KMS-11 (cell line): Measurements from ENCODE around the gene ADGRD1.
"Not testable (repeated sequence)": the region's sequence is repeated elsewhere in the genome, so short reads cannot be mapped to it uniquely, and the experiment has no call there.

Experiments
- H2AFZ ChIP-seq: fragments of 200-600 bp; sonication (generic); 2 replicates; pipeline ENCODE4 v1.6.1; 2016; ENCODE audit warnings: antibody characterized with exemption, mixed run types, low read depth
- H3K27ac ChIP-seq: fragments of 200-600 bp; sonication (generic); 2 replicates; pipeline ENCODE4 v1.6.1; 2016; ENCODE audit warnings: mild to moderate bottlenecking, mixed run types
- H3K27me3 ChIP-seq: fragments of 200-600 bp; sonication (generic); 2 replicates; pipeline ENCODE4 v1.6.1; 2017; ENCODE audit warnings: mild to moderate bottlenecking, low read depth, mixed run types, moderate library complexity; ENCODE audit not compliant: insufficient read depth
- H3K36me3 ChIP-seq: fragments of 200-600 bp; sonication (generic); 2 replicates; pipeline ENCODE4 v1.6.1; 2017; ENCODE audit warnings: mild to moderate bottlenecking, mixed run types; ENCODE audit not compliant: insufficient read depth
- H3K4me1 ChIP-seq: fragments of 200-600 bp; sonication (generic); 2 replicates; pipeline ENCODE4 v1.6.1; 2016; ENCODE audit warnings: mild to moderate bottlenecking, low read depth, mixed run types; ENCODE audit not compliant: poor library complexity, severe bottlenecking
- H3K4me2 ChIP-seq: fragments of 200-600 bp; sonication (generic); 2 replicates; pipeline ENCODE4 v1.7.0; 2016; ENCODE audit warnings: mild to moderate bottlenecking, mixed run types
- H3K4me3 ChIP-seq: fragments of 200-600 bp; sonication (generic); IDR thresholded peaks from 2 replicates; pipeline ENCODE4 v1.6.1; 2017; ENCODE audit warnings: low read depth, low read length, mixed read lengths; ENCODE audit not compliant: insufficient read depth
- H3K79me2 ChIP-seq: fragments of 200-600 bp; sonication (generic); 2 replicates; pipeline ENCODE4 v1.6.1; 2016; ENCODE audit warnings: low read depth, mixed run types; ENCODE audit not compliant: insufficient read depth
- H3K9ac ChIP-seq: fragments of 200-600 bp; sonication (generic); 2 replicates; pipeline ENCODE4 v1.6.1; 2016; ENCODE audit warnings: mild to moderate bottlenecking, mixed run types
- H4K20me1 ChIP-seq: fragments of 200-600 bp; sonication (generic); 2 replicates; pipeline ENCODE4 v1.6.1; 2016; ENCODE audit warnings: mild to moderate bottlenecking, mixed run types; ENCODE audit not compliant: insufficient read depth
- CTCF ChIP-seq: fragments of 200-600 bp; sonication (generic); conservative IDR thresholded peaks from 2 replicates; pipeline ENCODE4 v1.6.1; 2017; ENCODE audit warnings: low read depth, mild to moderate bottlenecking, antibody characterized with exemption, low read length, moderate library complexity, mixed read lengths

Gene ADGRD1

DNA sequence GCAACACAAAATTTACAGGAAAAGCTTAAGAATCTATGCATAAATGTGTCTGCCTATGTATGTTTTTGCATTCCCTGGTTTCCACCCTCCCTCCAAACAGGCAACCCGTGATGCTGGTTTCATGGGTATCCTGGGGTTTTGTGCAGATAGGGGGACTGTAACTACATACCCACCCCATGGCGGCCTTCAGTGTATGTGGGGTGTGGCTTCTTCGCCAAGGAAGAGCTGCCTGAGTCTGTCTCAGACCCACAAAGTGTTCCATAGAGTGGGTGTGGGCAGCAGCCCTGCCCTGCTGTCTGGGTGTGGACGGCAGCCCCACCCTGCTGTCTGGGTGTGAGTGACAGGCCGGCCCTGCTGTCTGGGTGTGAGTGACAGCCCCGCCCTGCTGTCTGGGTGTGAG lies 174.8 kb downstream of the ADGRD1 start:
- Histone ChIP-seq H3K27ac (no peak overlapping the region), H3K4me2 (no peak overlapping the region), H3K36me3 (no peaks in the 10 kb centered on the region), H2AFZ (no peak overlapping the region), H3K79me2 (no peaks in the 10 kb centered on the region), H3K9ac (no peak overlapping the region), H3K4me3 (no peak overlapping the region), H3K4me1 (no peaks in the 10 kb centered on the region), H4K20me1 (no peaks in the 10 kb centered on the region), H3K27me3 (no peaks in the 10 kb centered on the region)
- TF ChIP-seq CTCF = no peak

GRCh38 chr12:131128966-131129619 lies 175.4 kb downstream of the ADGRD1 start:
- H3K36me3 ChIP-seq, H3K4me2 ChIP-seq, H3K4me3 ChIP-seq, H3K79me2 ChIP-seq, H2AFZ ChIP-seq, H3K27ac ChIP-seq, H4K20me1 ChIP-seq, H3K4me1 ChIP-seq, H3K9ac ChIP-seq, H3K27me3 ChIP-seq: not testable (repeated sequence)

- no peaks in the 10 kb centered on the region for H3K4me1 ChIP-seq
- H3K9ac ChIP-seq = no peak overlapping the region
- no peaks in the 10 kb centered on the region for H3K27me3 ChIP-seq
- H3K4me3 ChIP-seq = no peak overlapping the region
- TF ChIP-seq CTCF = no peak
- no peaks in the 10 kb centered on the region for H3K36me3 ChIP-seq
- H3K4me2 ChIP-seq = no peak overlapping the region
- H2AFZ ChIP-seq = no peak overlapping the region
- H3K27ac ChIP-seq = no peak overlapping the region
- H3K79me2 ChIP-seq = no peaks in the 10 kb centered on the region
- H4K20me1 ChIP-seq = no peaks in the 10 kb centered on the region
These were observed 176.1 kb downstream of the ADGRD1 start for GRCh38 chr12:131129839-131130238.

GRCh38 chr12:131130311-131130911 lies 176.7 kb downstream of the ADGRD1 start:
- Histone ChIP-seq H3K4me2 (no peak overlapping the region), H3K9ac (no peak overlapping the region), H3K4me1 (no peaks in the 10 kb centered on the region), H3K4me3 (no peak overlapping the region), H3K79me2 (no peaks in the 10 kb centered on the region), H3K27me3 (no peaks in the 10 kb centered on the region), H3K27ac (no peak overlapping the region), H3K36me3 (no peaks in the 10 kb centered on the region), H2AFZ (no peak overlapping the region), H4K20me1 (no peaks in the 10 kb centered on the region)
- TF ChIP-seq CTCF = no peak

- Histone ChIP-seq H3K4me1 (no peaks in the 10 kb centered on the region), H3K79me2 (no peaks in the 10 kb centered on the region), H3K4me3 (no peak overlapping the region), H3K27me3 (no peaks in the 10 kb centered on the region), H3K27ac (no peak overlapping the region), H3K36me3 (no peaks in the 10 kb centered on the region), H3K4me2 (no peak overlapping the region), H4K20me1 (no peaks in the 10 kb centered on the region), H2AFZ (no peak overlapping the region), H3K9ac (no peak overlapping the region)
- no peak for TF ChIP-seq CTCF
These were observed 177.5 kb downstream of the ADGRD1 start for GRCh38 chr12:131131077-131131807.
